ENCODE results near the gene HVCN1.

The HVCN1 gene

GRCh38 chr12:110693731-110694130, 4.8 kb upstream of the HVCN1 start:
- Histone ChIP-seq H3K36me3 (ENCODE audit: control insufficient read depth in 2 of 2, insufficient read depth in 1 of 2, low read length in 2 of 2) (no peaks in the 10 kb centered on the region), H3K9me3 (ENCODE audit: control insufficient read depth, insufficient read depth, low read depth, low read length) (no peaks in the 10 kb centered on the region), H3K4me3 (ENCODE audit: low read depth, low read length) (no peak overlapping the region), H3K27ac (ENCODE audit: extremely low read depth, low read depth, low read length) (no peak overlapping the region), H3K4me1 (ENCODE audit: control insufficient read depth, insufficient read depth, low read length) (no peaks in the 10 kb centered on the region; the same call in 1 of the 2 replicates)
- POLR2A ChIA-PET: no interaction called here
- TF ChIP-seq ZNF223 (tag by site-specific recombination; IDR thresholded peaks at IDR 0.05) (no peak), PRDM10 (tag by site-specific recombination; IDR thresholded peaks at IDR 0.05) (peak; percentile 65), ZBTB44 (tag by site-specific recombination; IDR thresholded peaks at IDR 0.05) (peak; percentile 34; the same call in 1 of the 2 replicates)
- CTCF ChIA-PET: interaction anchor here (0.6 to 0.7 kb wide), 3 partner anchors 51 to 90 kb away, joined by 3 to 4 read pairs (median 3); no protein-coding TSS in a partner anchor

GRCh38 chr12:110690127-110690430, 1.2 kb upstream of the HVCN1 start:
- Histone ChIP-seq H3K27ac (ENCODE audit: extremely low read depth, low read depth, low read length) (no peak overlapping the region), H3K4me1 (ENCODE audit: control insufficient read depth, insufficient read depth, low read length) (no peaks in the 10 kb centered on the region; the same call in 1 of the 2 replicates), H3K36me3 (ENCODE audit: control insufficient read depth in 2 of 2, insufficient read depth in 1 of 2, low read length in 2 of 2) (no peaks in the 10 kb centered on the region), H3K9me3 (ENCODE audit: control insufficient read depth, insufficient read depth, low read depth, low read length) (no peaks in the 10 kb centered on the region), H3K4me3 (ENCODE audit: low read depth, low read length) (no peak overlapping the region)
- TF ChIP-seq ZNF114 (tag by site-specific recombination; IDR thresholded peaks at IDR 0.05) (no peak), ZNF350 (tag by site-specific recombination; IDR thresholded peaks at IDR 0.05) (no peak), ZNF138 (tag by site-specific recombination; IDR thresholded peaks at IDR 0.05; ENCODE audit: borderline replicate concordance) (no peak), ZNF571 (tag by site-specific recombination; IDR thresholded peaks at IDR 0.05) (no peak), ZNF133 (tag by site-specific recombination; IDR thresholded peaks at IDR 0.05) (no peak), ZBTB11 (tag by site-specific recombination; conservative IDR thresholded peaks at IDR 0.05; ENCODE audit: low read depth) (no peak), ZNF19 (tag by site-specific recombination; IDR thresholded peaks at IDR 0.05; ENCODE audit: low read depth) (no peak), KLF9 (tag by site-specific recombination; IDR thresholded peaks at IDR 0.05; ENCODE audit: low read depth) (no peak), AEBP2 (tag by site-specific recombination; IDR thresholded peaks at IDR 0.05; ENCODE audit: borderline replicate concordance) (no peak), MEIS1 (CRISPR knock-in tag; IDR thresholded peaks at IDR 0.05; ENCODE audit: borderline replicate concordance) (no peak), ZNF548 (tag by site-specific recombination; IDR thresholded peaks at IDR 0.05) (no peak), HOXC10 (CRISPR knock-in tag; IDR thresholded peaks at IDR 0.05) (no peak)
- CTCF ChIA-PET: no interaction called here
- POLR2A ChIA-PET: no interaction called here
